ENCODE measurements around the gene CGB3.
"Not testable (repeated sequence)": the region's sequence is repeated elsewhere in the genome, so short reads cannot be mapped to it uniquely, and the experiment has no call there.

GRCh38 chr19:49028686-49029085 is 4.6 kb upstream of the CGB3 start:
- not testable (repeated sequence) for TF ChIP-seq CTCF (IDR thresholded peaks at IDR 0.05); ELF1 (IDR thresholded peaks at IDR 0.05); EZH2phosphoT487 (IDR thresholded peaks at IDR 0.05; ENCODE audit: borderline replicate concordance, low read depth)
